ENCODE results near the gene GNL1. TPM values are rescaled to one million over a fixed set of nuclear protein-coding genes. Genes with fewer than 3 reads are reported as not detected.
A peak's percentile ranks its signal among the peaks of the same experiment; 100 is the strongest.
"Not testable (repeated sequence)": the region's sequence is repeated elsewhere in the genome, so short reads cannot be mapped to it uniquely, and the experiment has no call there.

GNL1 gene
- total RNA-seq, 1 donor from 2014 or later, result 67.1 TPM

GRCh38 chr6:30530014-30530413, 26.3 kb downstream of the GNL1 start:
- Mint-ChIP-seq H3K36me3 (no peaks in the 10 kb centered on the region), H3K4me3 (no peak overlapping the region), H3K27me3 (peaks cover 21% of the 10 kb centered on the region), H3K9me3 (peaks cover 4% of the 10 kb centered on the region), H3K4me1 (ENCODE audit: unreplicated experiment) (no peaks in the 10 kb centered on the region), H3K27ac (no peak overlapping the region)
- DNase-seq (ENCODE audit: extremely low spot score, unreplicated experiment), result no peak
- no peak for TF ChIP-seq CTCF (conservative IDR thresholded peaks at IDR 0.05)

- H3K27me3 Mint-ChIP-seq, result peaks cover 25% of the 10 kb centered on the region
- not testable (repeated sequence) for H3K27ac Mint-ChIP-seq; H3K9me3 Mint-ChIP-seq; H3K4me3 Mint-ChIP-seq; H3K36me3 Mint-ChIP-seq; DNase-seq (ENCODE audit: extremely low spot score, unreplicated experiment); H3K4me1 Mint-ChIP-seq (ENCODE audit: unreplicated experiment)
Measured at GRCh38 chr6:30529349-30529875, 26.9 kb downstream of the GNL1 start.

GRCh38 chr6:30526444-30526843, 29.8 kb downstream of the GNL1 start:
- H3K9me3 Mint-ChIP-seq; H3K4me1 Mint-ChIP-seq (ENCODE audit: unreplicated experiment); H3K27ac Mint-ChIP-seq; DNase-seq (ENCODE audit: extremely low spot score, unreplicated experiment); H3K4me3 Mint-ChIP-seq; H3K36me3 Mint-ChIP-seq: not testable (repeated sequence)
- H3K27me3 Mint-ChIP-seq, result peaks cover 48% of the 10 kb centered on the region

- not testable (repeated sequence) for H3K27ac Mint-ChIP-seq; H3K4me1 Mint-ChIP-seq (ENCODE audit: unreplicated experiment); H3K9me3 Mint-ChIP-seq; DNase-seq (ENCODE audit: extremely low spot score, unreplicated experiment); H3K36me3 Mint-ChIP-seq; H3K4me3 Mint-ChIP-seq
- H3K27me3 Mint-ChIP-seq, result peaks cover 47% of the 10 kb centered on the region
Measured at GRCh38 chr6:30521952-30522351, 34.3 kb downstream of the GNL1 start.

- H3K9me3 Mint-ChIP-seq; DNase-seq (ENCODE audit: extremely low spot score, unreplicated experiment): not testable (repeated sequence)
Measured at GRCh38 chr6:30521082-30521481, 35.2 kb downstream of the GNL1 start.

GRCh38 chr6:30520522-30520921, 35.8 kb downstream of the GNL1 start:
- peak overlapping the region; percentile 82 for H3K27ac Mint-ChIP-seq
- H3K36me3 Mint-ChIP-seq, result no peaks in the 10 kb centered on the region
- H3K27me3 Mint-ChIP-seq, result peaks cover 44% of the 10 kb centered on the region
- DNase-seq (ENCODE audit: extremely low spot score, unreplicated experiment), result no peak
- no peaks in the 10 kb centered on the region for H3K4me1 Mint-ChIP-seq (ENCODE audit: unreplicated experiment)
- TF ChIP-seq CTCF (conservative IDR thresholded peaks at IDR 0.05), result no peak
- no peaks in the 10 kb centered on the region for H3K9me3 Mint-ChIP-seq
- peak overlapping the region; percentile 25 for H3K4me3 Mint-ChIP-seq

More at GRCh38 chr6:30521082-30521481, 35.2 kb downstream of the GNL1 start:
- Mint-ChIP-seq H3K27me3 (peaks cover 46% of the 10 kb centered on the region), H3K27ac (peak overlapping the region; percentile 62)
- not testable (repeated sequence) for H3K4me3 Mint-ChIP-seq; H3K36me3 Mint-ChIP-seq; H3K4me1 Mint-ChIP-seq (ENCODE audit: unreplicated experiment)

- H3K27ac Mint-ChIP-seq; H3K9me3 Mint-ChIP-seq; DNase-seq (ENCODE audit: extremely low spot score, unreplicated experiment); H3K36me3 Mint-ChIP-seq; H3K4me1 Mint-ChIP-seq (ENCODE audit: unreplicated experiment): not testable (repeated sequence)
- Mint-ChIP-seq H3K4me3 (peak overlapping the region; percentile 25), H3K27me3 (peaks cover 37% of the 10 kb centered on the region)
Measured at GRCh38 chr6:30518505-30519145, 37.7 kb downstream of the GNL1 start.

- Mint-ChIP-seq H3K27me3 (peaks cover 30% of the 10 kb centered on the region), H3K4me3 (peak overlapping the region; percentile 25)
- DNase-seq (ENCODE audit: extremely low spot score, unreplicated experiment); H3K27ac Mint-ChIP-seq; H3K36me3 Mint-ChIP-seq; H3K9me3 Mint-ChIP-seq; H3K4me1 Mint-ChIP-seq (ENCODE audit: unreplicated experiment): not testable (repeated sequence)
Measured at GRCh38 chr6:30517767-30518504, 38.4 kb downstream of the GNL1 start.

GRCh38 chr6:30516754-30517076, 39.6 kb downstream of the GNL1 start:
- not testable (repeated sequence) for H3K4me1 Mint-ChIP-seq (ENCODE audit: unreplicated experiment); H3K9me3 Mint-ChIP-seq; H3K36me3 Mint-ChIP-seq; DNase-seq (ENCODE audit: extremely low spot score, unreplicated experiment)
- Mint-ChIP-seq H3K27me3 (peaks cover 22% of the 10 kb centered on the region), H3K27ac (peak overlapping the region; percentile 99), H3K4me3 (peak overlapping the region; percentile 95)
